ENCODE results near the gene SPRR3. TPM values are rescaled to one million over a fixed set of nuclear protein-coding genes. Genes with fewer than 3 reads are reported as not detected.
"Not testable (repeated sequence)": the region's sequence is repeated elsewhere in the genome, so short reads cannot be mapped to it uniquely, and the experiment has no call there.

SPRR3 gene
- total RNA-seq, 1 donor from 2014 or later = not detected

GRCh38 chr1:152999818-153000217, 1.7 kb upstream of the SPRR3 start:
- no peaks in the 10 kb centered on the region for H3K27me3 ChIP-seq (ENCODE audit: control insufficient read depth in 3 of 3, insufficient read depth in 3 of 3, low read length in 3 of 3)
- H3K9me3 ChIP-seq (ENCODE audit: control insufficient read depth in 3 of 3, low read length in 3 of 3) = peaks cover 0 to 3% (median 2%) of the 10 kb centered on the region in 3 donors
- no peak overlapping the region for H3K4me3 ChIP-seq (ENCODE audit: low read length in 3 of 3)
- H3K9ac ChIP-seq (ENCODE audit: low read depth in 1 of 3, low read length in 3 of 3) = no peak overlapping the region
- H3K36me3 ChIP-seq (ENCODE audit: control insufficient read depth in 3 of 3, insufficient read depth in 3 of 3, low read length in 3 of 3) = no peaks in the 10 kb centered on the region
- no peak overlapping the region for H3K27ac ChIP-seq (ENCODE audit: low read depth, low read length)
- H3K4me1 ChIP-seq (ENCODE audit: control insufficient read depth in 3 of 3, insufficient read depth in 3 of 3, low read length in 3 of 3) = no peaks in the 10 kb centered on the region

GRCh38 chr1:153000294-153000693, 1.3 kb upstream of the SPRR3 start:
- Histone ChIP-seq H3K4me3 (ENCODE audit: low read length in 3 of 3) (no peak overlapping the region), H3K9me3 (ENCODE audit: control insufficient read depth in 3 of 3, low read length in 3 of 3) (peaks cover 0 to 3% (median 2%) of the 10 kb centered on the region in 3 donors), H3K4me1 (ENCODE audit: control insufficient read depth in 3 of 3, insufficient read depth in 3 of 3, low read length in 3 of 3) (no peaks in the 10 kb centered on the region), H3K27ac (ENCODE audit: low read depth, low read length) (no peak overlapping the region), H3K36me3 (ENCODE audit: control insufficient read depth in 3 of 3, insufficient read depth in 3 of 3, low read length in 3 of 3) (no peaks in the 10 kb centered on the region), H3K27me3 (ENCODE audit: control insufficient read depth in 3 of 3, insufficient read depth in 3 of 3, low read length in 3 of 3) (no peaks in the 10 kb centered on the region), H3K9ac (ENCODE audit: low read depth in 1 of 3, low read length in 3 of 3) (no peak overlapping the region)

GRCh38 chr1:153011235-153011758, 9.7 kb downstream of the SPRR3 start:
- H3K4me3 ChIP-seq (ENCODE audit: low read length in 3 of 3); H3K27ac ChIP-seq (ENCODE audit: low read depth, low read length); H3K9me3 ChIP-seq (ENCODE audit: control insufficient read depth in 3 of 3, low read length in 3 of 3); H3K4me1 ChIP-seq (ENCODE audit: control insufficient read depth in 3 of 3, insufficient read depth in 3 of 3, low read length in 3 of 3); H3K36me3 ChIP-seq (ENCODE audit: control insufficient read depth in 3 of 3, insufficient read depth in 3 of 3, low read length in 3 of 3); H3K27me3 ChIP-seq (ENCODE audit: control insufficient read depth in 3 of 3, insufficient read depth in 3 of 3, low read length in 3 of 3); H3K9ac ChIP-seq (ENCODE audit: low read depth in 1 of 3, low read length in 3 of 3): not testable (repeated sequence)

- not testable (repeated sequence) for H3K36me3 ChIP-seq (ENCODE audit: control insufficient read depth in 3 of 3, insufficient read depth in 3 of 3, low read length in 3 of 3); H3K27ac ChIP-seq (ENCODE audit: low read depth, low read length); H3K4me3 ChIP-seq (ENCODE audit: low read length in 3 of 3); H3K4me1 ChIP-seq (ENCODE audit: control insufficient read depth in 3 of 3, insufficient read depth in 3 of 3, low read length in 3 of 3); H3K9ac ChIP-seq (ENCODE audit: low read depth in 1 of 3, low read length in 3 of 3); H3K9me3 ChIP-seq (ENCODE audit: control insufficient read depth in 3 of 3, low read length in 3 of 3); H3K27me3 ChIP-seq (ENCODE audit: control insufficient read depth in 3 of 3, insufficient read depth in 3 of 3, low read length in 3 of 3)
Observed at GRCh38 chr1:153021829-153022228, 20.3 kb downstream of the SPRR3 start.

GRCh38 chr1:153022340-153022739, 20.8 kb downstream of the SPRR3 start:
- not testable (repeated sequence) for H3K4me1 ChIP-seq (ENCODE audit: control insufficient read depth in 3 of 3, insufficient read depth in 3 of 3, low read length in 3 of 3); H3K4me3 ChIP-seq (ENCODE audit: low read length in 3 of 3); H3K27me3 ChIP-seq (ENCODE audit: control insufficient read depth in 3 of 3, insufficient read depth in 3 of 3, low read length in 3 of 3)

GRCh38 chr1:153023109-153023508, 21.6 kb downstream of the SPRR3 start:
- no peaks in the 10 kb centered on the region for H3K27me3 ChIP-seq (ENCODE audit: control insufficient read depth in 3 of 3, insufficient read depth in 3 of 3, low read length in 3 of 3)
- H3K4me1 ChIP-seq (ENCODE audit: control insufficient read depth in 3 of 3, insufficient read depth in 3 of 3, low read length in 3 of 3) = no peaks in the 10 kb centered on the region
- H3K27ac ChIP-seq (ENCODE audit: low read depth, low read length) = no peak overlapping the region
- no peak overlapping the region for H3K9ac ChIP-seq (ENCODE audit: low read depth in 1 of 3, low read length in 3 of 3)
- peaks cover 0 to 2% (median 0%) of the 10 kb centered on the region in 3 donors for H3K9me3 ChIP-seq (ENCODE audit: control insufficient read depth in 3 of 3, low read length in 3 of 3)
- H3K4me3 ChIP-seq (ENCODE audit: low read length in 3 of 3) = no peak overlapping the region
- no peaks in the 10 kb centered on the region for H3K36me3 ChIP-seq (ENCODE audit: control insufficient read depth in 3 of 3, insufficient read depth in 3 of 3, low read length in 3 of 3)

More at GRCh38 chr1:153022340-153022739, 20.8 kb downstream of the SPRR3 start:
- H3K9me3 ChIP-seq (ENCODE audit: control insufficient read depth in 3 of 3, low read length in 3 of 3); H3K36me3 ChIP-seq (ENCODE audit: control insufficient read depth in 3 of 3, insufficient read depth in 3 of 3, low read length in 3 of 3); H3K9ac ChIP-seq (ENCODE audit: low read depth in 1 of 3, low read length in 3 of 3); H3K27ac ChIP-seq (ENCODE audit: low read depth, low read length): not testable (repeated sequence)

GRCh38 chr1:153024413-153024812, 22.9 kb downstream of the SPRR3 start:
- Histone ChIP-seq H3K9me3 (ENCODE audit: control insufficient read depth in 3 of 3, low read length in 3 of 3) (peaks cover 0 to 2% (median 0%) of the 10 kb centered on the region in 3 donors), H3K36me3 (ENCODE audit: control insufficient read depth in 3 of 3, insufficient read depth in 3 of 3, low read length in 3 of 3) (no peaks in the 10 kb centered on the region), H3K9ac (ENCODE audit: low read depth in 1 of 3, low read length in 3 of 3) (no peak overlapping the region), H3K4me3 (ENCODE audit: low read length in 3 of 3) (no peak overlapping the region), H3K27me3 (ENCODE audit: control insufficient read depth in 3 of 3, insufficient read depth in 3 of 3, low read length in 3 of 3) (no peaks in the 10 kb centered on the region), H3K27ac (ENCODE audit: low read depth, low read length) (no peak overlapping the region), H3K4me1 (ENCODE audit: control insufficient read depth in 3 of 3, insufficient read depth in 3 of 3, low read length in 3 of 3) (no peaks in the 10 kb centered on the region)

GRCh38 chr1:153025797-153026196, 24.2 kb downstream of the SPRR3 start:
- H3K9ac ChIP-seq (ENCODE audit: low read depth in 1 of 3, low read length in 3 of 3) = no peak overlapping the region

GRCh38 chr1:153028766-153029165, 27.2 kb downstream of the SPRR3 start:
- Histone ChIP-seq H3K27me3 (ENCODE audit: control insufficient read depth in 3 of 3, insufficient read depth in 3 of 3, low read length in 3 of 3) (no peaks in the 10 kb centered on the region), H3K36me3 (ENCODE audit: control insufficient read depth in 3 of 3, insufficient read depth in 3 of 3, low read length in 3 of 3) (no peaks in the 10 kb centered on the region), H3K9me3 (ENCODE audit: control insufficient read depth in 3 of 3, low read length in 3 of 3) (peaks cover 0 to 2% (median 0%) of the 10 kb centered on the region in 3 donors), H3K4me3 (ENCODE audit: low read length in 3 of 3) (no peak overlapping the region), H3K27ac (ENCODE audit: low read depth, low read length) (no peak overlapping the region), H3K4me1 (ENCODE audit: control insufficient read depth in 3 of 3, insufficient read depth in 3 of 3, low read length in 3 of 3) (no peaks in the 10 kb centered on the region), H3K9ac (ENCODE audit: low read depth in 1 of 3, low read length in 3 of 3) (no peak overlapping the region)

More at GRCh38 chr1:153025797-153026196, 24.2 kb downstream of the SPRR3 start:
- no peaks in the 10 kb centered on the region for H3K36me3 ChIP-seq (ENCODE audit: control insufficient read depth in 3 of 3, insufficient read depth in 3 of 3, low read length in 3 of 3)
- no peaks in the 10 kb centered on the region for H3K4me1 ChIP-seq (ENCODE audit: control insufficient read depth in 3 of 3, insufficient read depth in 3 of 3, low read length in 3 of 3)
- peaks cover 0 to 2% (median 0%) of the 10 kb centered on the region in 3 donors for H3K9me3 ChIP-seq (ENCODE audit: control insufficient read depth in 3 of 3, low read length in 3 of 3)
- H3K4me3 ChIP-seq (ENCODE audit: low read length in 3 of 3) = no peak overlapping the region
- no peaks in the 10 kb centered on the region for H3K27me3 ChIP-seq (ENCODE audit: control insufficient read depth in 3 of 3, insufficient read depth in 3 of 3, low read length in 3 of 3)
- H3K27ac ChIP-seq (ENCODE audit: low read depth, low read length) = no peak overlapping the region

- Histone ChIP-seq H3K27ac (ENCODE audit: low read depth, low read length) (no peak within 1 kb of the TSS), H3K9me3 (ENCODE audit: control insufficient read depth in 3 of 3, low read length in 3 of 3) (peaks cover 0 to 2% (median 0%) of the 10 kb centered on the region in 3 donors), H3K9ac (ENCODE audit: low read depth in 1 of 3, low read length in 3 of 3) (no peak within 1 kb of the TSS), H3K4me3 (ENCODE audit: low read length in 3 of 3) (no peak within 1 kb of the TSS), H3K27me3 (ENCODE audit: control insufficient read depth in 3 of 3, insufficient read depth in 3 of 3, low read length in 3 of 3) (no peaks in the 10 kb centered on the region), H3K4me1 (ENCODE audit: control insufficient read depth in 3 of 3, insufficient read depth in 3 of 3, low read length in 3 of 3) (no peaks in the 10 kb centered on the region), H3K36me3 (ENCODE audit: control insufficient read depth in 3 of 3, insufficient read depth in 3 of 3, low read length in 3 of 3) (no peaks in the 10 kb centered on the region)
Observed at GRCh38 chr1:153030895-153031294, 29.3 kb downstream of the SPRR3 start, which contains the start of gene SPRR1B. TSS of gene SPRR1B (plus strand) at chr1:153031203. CDS start at chr1:153032346, 1,143 bp downstream.

Measured in skeletal muscle tissue (tissue), 4 donors.